CD14-positive monocyte (primary cell): ENCODE results near the gene ZNF385B. TPM values are rescaled to one million over a fixed set of nuclear protein-coding genes. Genes with fewer than 3 reads are reported as not detected.

ENCODE experiments used
- DNase-seq, 3 donors: peaks; one replicate each; pipeline ENCODE4 v3.0.0-alpha.2; 2011 to 2022
- H2AFZ ChIP-seq: 2 replicates; pipeline ENCODE4 v1.6.0; 2012; ENCODE audit warnings: mild to moderate bottlenecking, low read depth, low read length, inconsistent platforms; ENCODE audit not compliant: insufficient read depth, poor library complexity, severe bottlenecking
- H3K27ac ChIP-seq, 2 donors: 1 replicate in 1 of 2; 2 replicates in 1 of 2; pipeline ENCODE4 v1.5.1; 2012 to 2013; ENCODE audit warnings: low read length in 2 of 2, control low read depth in 1 of 2, inconsistent platforms in 1 of 2, low read depth in 1 of 2, mild to moderate bottlenecking in 1 of 2
- H3K27me3 ChIP-seq, 2 donors: one replicate each; pipeline versions ENCODE4 v1.6.0 to v1.6.1; 2011 to 2013; ENCODE audit warnings: low read length in 2 of 2; ENCODE audit not compliant: control insufficient read depth in 2 of 2, insufficient read depth in 2 of 2
- H3K36me3 ChIP-seq, 2 donors: replicated peaks in 1 of 2; 1 replicate in 1 of 2; 2 replicates in 1 of 2; pipeline versions ENCODE4 v1.5.1 to v1.6.1; 2012 to 2013; ENCODE audit warnings: low read length in 2 of 2, control low read depth in 1 of 2, inconsistent platforms in 1 of 2, mild to moderate bottlenecking in 1 of 2; ENCODE audit not compliant: insufficient read depth in 2 of 2, control insufficient read depth in 1 of 2
- H3K4me1 ChIP-seq, 2 donors: 1 replicate in 1 of 2; 2 replicates in 1 of 2; pipeline versions ENCODE4 v1.5.1 to v1.6.1; 2012 to 2013; ENCODE audit warnings: low read length in 2 of 2, control low read depth in 1 of 2, inconsistent platforms in 1 of 2, mild to moderate bottlenecking in 1 of 2, moderate library complexity in 1 of 2; ENCODE audit not compliant: insufficient read depth in 2 of 2, control insufficient read depth in 1 of 2
- H3K4me2 ChIP-seq: replicated peaks from 2 replicates; pipeline ENCODE3; 2012; ENCODE audit warnings: low read length, moderate library complexity, mild to moderate bottlenecking; ENCODE audit not compliant: poor library complexity, severe bottlenecking; ENCODE audit errors: extremely low read depth
- H3K4me3 ChIP-seq, 3 experiments: fragments of 200-600 bp in 1 of 3; sonication (generic) in 1 of 3; replicated peaks in 1 of 3; 1 replicate in 2 of 3; 2 replicates in 1 of 3; pipeline ENCODE4 v1.5.1; 2011 to 2013; ENCODE audit warnings: low read length in 3 of 3, mild to moderate bottlenecking in 3 of 3, control low read depth in 2 of 3, low read depth in 2 of 3, inconsistent platforms in 1 of 3, moderate library complexity in 1 of 3
- H3K79me2 ChIP-seq: 2 replicates; pipeline ENCODE4 v1.6.0; 2012; ENCODE audit warnings: mild to moderate bottlenecking, control low read depth, inconsistent platforms, low read length, moderate library complexity; ENCODE audit not compliant: insufficient read depth
- H3K9ac ChIP-seq: 2 replicates; pipeline ENCODE4 v1.6.0; 2017; ENCODE audit warnings: low read length, mild to moderate bottlenecking; ENCODE audit not compliant: insufficient read depth, poor library complexity, severe bottlenecking
- H3K9me3 ChIP-seq, 2 donors: replicated peaks in 1 of 2; 1 replicate in 1 of 2; 2 replicates in 1 of 2; pipeline versions ENCODE4 v1.5.1 to v1.6.1; 2012 to 2013; ENCODE audit warnings: low read length in 2 of 2, control low read depth in 1 of 2; ENCODE audit not compliant: control insufficient read depth in 1 of 2, insufficient read depth in 1 of 2
- H4K20me1 ChIP-seq: 2 replicates; pipeline ENCODE4 v1.6.0; 2012; ENCODE audit warnings: mild to moderate bottlenecking, low read length, control low read depth, moderate library complexity; ENCODE audit not compliant: insufficient read depth
- H3K27ac Mint-ChIP-seq, 7 donors: one replicate each; pipeline ENCODE4 v1.8.0; 2020; ENCODE audit warnings: mild to moderate bottlenecking in 7 of 7, mixed read lengths in 7 of 7, moderate library complexity in 6 of 7, inconsistent platforms in 2 of 7
- H3K27me3 Mint-ChIP-seq, 3 donors: one replicate each; pipeline ENCODE4 v1.8.0; 2021 to 2022; ENCODE audit warnings: low read depth in 3 of 3, mild to moderate bottlenecking in 3 of 3, mixed read lengths in 3 of 3, moderate library complexity in 3 of 3, inconsistent platforms in 1 of 3
- H3K36me3 Mint-ChIP-seq, 2 donors: one replicate each; pipeline ENCODE4 v1.8.0; 2020; ENCODE audit warnings: mixed read lengths in 2 of 2, inconsistent platforms in 1 of 2, mild to moderate bottlenecking in 1 of 2
- H3K4me1 Mint-ChIP-seq: one replicate; pipeline ENCODE4 v1.8.0; 2020; ENCODE audit warnings: mild to moderate bottlenecking, mixed read lengths
- H3K4me3 Mint-ChIP-seq, 2 donors: one replicate each; pipeline ENCODE4 v1.8.0; 2020; ENCODE audit warnings: mild to moderate bottlenecking in 2 of 2, mixed read lengths in 2 of 2, moderate library complexity in 1 of 2
- H3K9me3 Mint-ChIP-seq, 7 donors: one replicate each; pipeline ENCODE4 v1.8.0; 2020 to 2022; ENCODE audit warnings: mixed read lengths in 7 of 7, mild to moderate bottlenecking in 6 of 7, moderate library complexity in 6 of 7, inconsistent platforms in 2 of 7
- WGBS: methylation state at CpG from one replicate; pipeline ENCODE4 v1.1.5; 2013; ENCODE audit warnings: missing lambda C conversion rate; ENCODE audit not compliant: insufficient coverage; 5-methylcytosine and 5-hydroxymethylcytosine counted together
- intact Hi-C, 2 donors: fragments of 100-400 bp; cut with micrococcal nuclease; formaldehyde crosslinking; loops; one replicate each; pipeline versions ENCODE4 v1.15.0 to v1.15.1; 2023
- polyA plus RNA-seq, 3 donors: library from polyadenylated mRNA; depleted of rRNA in 1 of 3; unstranded in 2 of 3; stranded (reverse) in 1 of 3; fragments of 300-500 nt in 2 of 3; fragments of >200 nt in 1 of 3; fragmentation: Illumina TruSeq in 2 of 3; gene quantifications; 1 replicate in 2 of 3; 2 replicates in 1 of 3; pipeline ENCODE4 v1.2.3, GENCODE V29; 2012 to 2021
- TF ChIP-seq, protein P1 (sequence below): fragments of 200-600 bp; IDR thresholded peaks from one replicate; pipeline ENCODE4 v1.8.0; 2022; ENCODE audit warnings: antibody characterized with exemption, mild to moderate bottlenecking

ZNF385B gene
- polyA plus RNA-seq, 3 donors, result not detected

DNA sequence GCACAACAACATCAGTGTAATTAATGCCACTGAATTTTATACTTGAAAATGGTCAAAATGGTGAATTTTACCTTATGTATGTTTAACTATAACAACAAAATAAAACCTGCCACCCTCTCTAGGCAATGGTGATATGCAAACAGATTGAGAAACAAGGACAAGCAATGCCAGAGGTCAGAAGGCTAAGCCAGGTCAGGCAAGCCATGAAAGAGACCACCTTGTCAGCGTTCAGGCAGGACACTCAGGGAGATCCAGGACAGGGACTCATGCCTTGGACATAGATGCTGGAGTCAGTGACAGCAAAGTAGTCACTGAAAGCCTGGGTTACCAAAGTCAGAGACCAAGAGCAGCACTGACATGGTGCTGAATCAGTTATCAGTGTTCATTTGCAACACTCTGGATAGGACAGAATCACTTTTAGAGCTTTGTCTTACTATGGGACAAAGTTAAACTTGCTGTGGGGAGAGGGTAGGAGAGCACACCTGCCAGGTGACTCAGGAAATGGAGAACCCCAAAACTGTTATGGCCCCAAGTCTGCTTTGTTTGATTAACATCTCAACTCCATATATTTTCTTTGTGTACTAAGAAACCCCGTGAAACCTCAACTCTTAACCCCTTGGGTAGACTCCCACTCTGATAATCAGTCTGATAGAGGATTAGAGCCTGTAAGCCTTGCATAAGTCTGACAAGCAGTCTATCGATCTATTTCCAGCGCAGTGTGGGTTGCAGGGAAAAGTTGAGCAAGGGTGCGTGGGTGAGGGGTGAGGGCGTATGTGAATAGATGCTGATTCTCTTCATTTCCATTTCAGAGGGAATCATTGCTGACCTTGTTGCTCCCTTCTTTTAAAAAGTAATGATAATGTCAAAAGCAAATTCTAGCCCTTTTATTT is 48.7 kb upstream of the ZNF385B start:
- Histone ChIP-seq H3K9ac (no peak overlapping the region), H4K20me1 (no peaks in the 10 kb centered on the region), H3K9me3 (no peaks in the 10 kb centered on the region), H3K79me2 (no peaks in the 10 kb centered on the region), H3K4me2 (no peak overlapping the region), H2AFZ (no peak overlapping the region), H3K36me3 (no peaks in the 10 kb centered on the region), H3K27ac (no peak overlapping the region), H3K4me3 (no peak overlapping the region), H3K4me1 (no peaks in the 10 kb centered on the region), H3K27me3 (no peaks in the 10 kb centered on the region)
- TF ChIP-seq, protein P1, sequence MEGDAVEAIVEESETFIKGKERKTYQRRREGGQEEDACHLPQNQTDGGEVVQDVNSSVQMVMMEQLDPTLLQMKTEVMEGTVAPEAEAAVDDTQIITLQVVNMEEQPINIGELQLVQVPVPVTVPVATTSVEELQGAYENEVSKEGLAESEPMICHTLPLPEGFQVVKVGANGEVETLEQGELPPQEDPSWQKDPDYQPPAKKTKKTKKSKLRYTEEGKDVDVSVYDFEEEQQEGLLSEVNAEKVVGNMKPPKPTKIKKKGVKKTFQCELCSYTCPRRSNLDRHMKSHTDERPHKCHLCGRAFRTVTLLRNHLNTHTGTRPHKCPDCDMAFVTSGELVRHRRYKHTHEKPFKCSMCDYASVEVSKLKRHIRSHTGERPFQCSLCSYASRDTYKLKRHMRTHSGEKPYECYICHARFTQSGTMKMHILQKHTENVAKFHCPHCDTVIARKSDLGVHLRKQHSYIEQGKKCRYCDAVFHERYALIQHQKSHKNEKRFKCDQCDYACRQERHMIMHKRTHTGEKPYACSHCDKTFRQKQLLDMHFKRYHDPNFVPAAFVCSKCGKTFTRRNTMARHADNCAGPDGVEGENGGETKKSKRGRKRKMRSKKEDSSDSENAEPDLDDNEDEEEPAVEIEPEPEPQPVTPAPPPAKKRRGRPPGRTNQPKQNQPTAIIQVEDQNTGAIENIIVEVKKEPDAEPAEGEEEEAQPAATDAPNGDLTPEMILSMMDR, result no peak
- Mint-ChIP-seq H3K4me1 (no peaks in the 10 kb centered on the region), H3K9me3 (peaks cover 0 to 7% (median 0%) of the 10 kb centered on the region in 7 donors), H3K36me3 (no peaks in the 10 kb centered on the region), H3K27me3 (peaks cover 0 to 2% (median 1%) of the 10 kb centered on the region in 3 donors), H3K4me3 (no peak overlapping the region), H3K27ac (no peak overlapping the region)
- intact Hi-C loops, result no loop called here
- no peak for DNase-seq
- WGBS, result 83% methylated on average over 3 of the region's 6 CpGs

DNA sequence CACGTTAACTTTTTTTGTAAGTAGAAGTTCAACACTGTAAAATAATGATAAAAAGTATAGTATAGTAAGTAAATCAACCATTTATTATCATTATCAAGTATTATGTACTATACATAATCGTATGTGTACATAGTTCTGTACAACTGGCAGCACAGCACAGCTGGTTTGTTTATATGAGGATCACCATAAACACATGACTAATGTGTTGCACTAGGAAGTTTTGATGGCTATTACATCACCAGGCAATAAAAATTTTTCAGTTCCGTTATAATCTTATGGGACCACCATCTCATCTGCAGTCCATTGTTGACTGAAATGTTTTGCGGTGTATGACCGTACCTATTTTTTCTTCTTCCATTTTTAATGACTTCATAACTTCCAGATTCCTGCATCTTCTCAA is 39.2 kb upstream of the ZNF385B start:
- no CpG with 5 or more reads among the region's 5 CpGs for WGBS
- Mint-ChIP-seq H3K4me3 (no peak overlapping the region), H3K27me3 (no peaks in the 10 kb centered on the region), H3K4me1 (no peaks in the 10 kb centered on the region), H3K36me3 (no peaks in the 10 kb centered on the region), H3K27ac (no peak overlapping the region), H3K9me3 (peaks cover 0 to 7% (median 4%) of the 10 kb centered on the region in 7 donors)
- no peak overlapping the region for H2AFZ ChIP-seq
- H3K36me3 ChIP-seq, result no peaks in the 10 kb centered on the region
- intact Hi-C loops, result no loop called here
- no peak for DNase-seq
- no peak overlapping the region for H3K4me3 ChIP-seq
- H3K79me2 ChIP-seq, result no peaks in the 10 kb centered on the region
- no peaks in the 10 kb centered on the region for H4K20me1 ChIP-seq
- peaks cover 3 to 5% of the 10 kb centered on the region in 2 donors for H3K9me3 ChIP-seq
- H3K27me3 ChIP-seq, result no peaks in the 10 kb centered on the region
- TF ChIP-seq, protein P1, result no peak
- H3K27ac ChIP-seq, result no peak overlapping the region
- no peaks in the 10 kb centered on the region for H3K4me1 ChIP-seq
- H3K4me2 ChIP-seq, result no peak overlapping the region
- H3K9ac ChIP-seq, result no peak overlapping the region
